ENCODE measurements around the gene OPA1.

The OPA1 gene

GRCh38 chr3:193735850-193736249 is 142.8 kb downstream of the OPA1 start:
- TF ChIP-seq POLR2AphosphoS5 (IDR thresholded peaks at IDR 0.05; ENCODE audit: low read depth, low read length): no peak
- TF ChIP-seq PAX5 (IDR thresholded peaks at IDR 0.05; ENCODE audit: insufficient read depth, low read length, severe bottlenecking): no peak
- no peak for TF ChIP-seq POU2F2 (IDR thresholded peaks at IDR 0.05; ENCODE audit: low read depth, low read length)
- no peak for TF ChIP-seq POLR2A (IDR thresholded peaks at IDR 0.05; ENCODE audit: low read depth, low read length)
- no peak for TF ChIP-seq SPI1 (IDR thresholded peaks at IDR 0.05; ENCODE audit: low read depth, low read length)
- no peak for TF ChIP-seq TAF1 (IDR thresholded peaks at IDR 0.05; ENCODE audit: low read depth, low read length)
- DNase-seq (ENCODE audit: insufficient read length, low spot score): no peak
- FAIRE-seq: no peak

GRCh38 chr3:193736616-193737015 is 143.6 kb downstream of the OPA1 start:
- FAIRE-seq (no peak), DNase-seq (ENCODE audit: insufficient read length, low spot score) (no peak)
- TF ChIP-seq PAX5 (IDR thresholded peaks at IDR 0.05; ENCODE audit: insufficient read depth, low read length, severe bottlenecking): no peak
- TF ChIP-seq TAF1 (IDR thresholded peaks at IDR 0.05; ENCODE audit: low read depth, low read length): no peak
- no peak for TF ChIP-seq POU2F2 (IDR thresholded peaks at IDR 0.05; ENCODE audit: low read depth, low read length)
- TF ChIP-seq SPI1 (IDR thresholded peaks at IDR 0.05; ENCODE audit: low read depth, low read length): no peak
- TF ChIP-seq POLR2A (IDR thresholded peaks at IDR 0.05; ENCODE audit: low read depth, low read length): no peak
- no peak for TF ChIP-seq POLR2AphosphoS5 (IDR thresholded peaks at IDR 0.05; ENCODE audit: low read depth, low read length)

- no peak for DNase-seq (ENCODE audit: insufficient read length, low spot score)
- TF ChIP-seq POU2F2 (IDR thresholded peaks at IDR 0.05; ENCODE audit: low read depth, low read length) (no peak), POLR2A (IDR thresholded peaks at IDR 0.05; ENCODE audit: low read depth, low read length) (no peak), SPI1 (IDR thresholded peaks at IDR 0.05; ENCODE audit: low read depth, low read length) (no peak), TAF1 (IDR thresholded peaks at IDR 0.05; ENCODE audit: low read depth, low read length) (no peak), PAX5 (IDR thresholded peaks at IDR 0.05; ENCODE audit: insufficient read depth, low read length, severe bottlenecking) (no peak), POLR2AphosphoS5 (IDR thresholded peaks at IDR 0.05; ENCODE audit: low read depth, low read length) (no peak)
- FAIRE-seq: no peak
Measured at GRCh38 chr3:193737191-193737751, 144.3 kb downstream of the OPA1 start.

- peak; percentile 79 for FAIRE-seq
- TF ChIP-seq POU2F2 (IDR thresholded peaks at IDR 0.05; ENCODE audit: low read depth, low read length) (no peak), PAX5 (IDR thresholded peaks at IDR 0.05; ENCODE audit: insufficient read depth, low read length, severe bottlenecking) (no peak), POLR2A (IDR thresholded peaks at IDR 0.05; ENCODE audit: low read depth, low read length) (0 out of 2 replicates have a peak, but pooled peaks have one; percentile 34), TAF1 (IDR thresholded peaks at IDR 0.05; ENCODE audit: low read depth, low read length) (peak; percentile 43; the same call in 1 of the 2 replicates), SPI1 (IDR thresholded peaks at IDR 0.05; ENCODE audit: low read depth, low read length) (no peak), POLR2AphosphoS5 (IDR thresholded peaks at IDR 0.05; ENCODE audit: low read depth, low read length) (0 out of 2 replicates have a peak, but pooled peaks have one; percentile 32)
- DNase-seq (ENCODE audit: insufficient read length, low spot score): no peak
Measured at GRCh38 chr3:193742628-193743027, 149.6 kb downstream of the OPA1 start.

- FAIRE-seq: peak; percentile 96
- DNase-seq (ENCODE audit: insufficient read length, low spot score): no peak
- TF ChIP-seq POU2F2 (IDR thresholded peaks at IDR 0.05; ENCODE audit: low read depth, low read length): no peak
- TF ChIP-seq SPI1 (IDR thresholded peaks at IDR 0.05; ENCODE audit: low read depth, low read length): peak; percentile 65
- TF ChIP-seq PAX5 (IDR thresholded peaks at IDR 0.05; ENCODE audit: insufficient read depth, low read length, severe bottlenecking): no peak
- 0 out of 2 replicates have a peak, but pooled peaks have one; percentile 29 for TF ChIP-seq TAF1 (IDR thresholded peaks at IDR 0.05; ENCODE audit: low read depth, low read length)
- TF ChIP-seq POLR2AphosphoS5 (IDR thresholded peaks at IDR 0.05; ENCODE audit: low read depth, low read length): peak; percentile 39; the same call in 1 of the 2 replicates
- TF ChIP-seq POLR2A (IDR thresholded peaks at IDR 0.05; ENCODE audit: low read depth, low read length): peak; percentile 60; the same call in 1 of the 2 replicates
Measured at GRCh38 chr3:193743702-193744047, 150.7 kb downstream of the OPA1 start.

- DNase-seq (ENCODE audit: insufficient read length, low spot score) (no peak), FAIRE-seq (no peak)
- no peak for TF ChIP-seq POLR2AphosphoS5 (IDR thresholded peaks at IDR 0.05; ENCODE audit: low read depth, low read length)
- TF ChIP-seq POLR2A (IDR thresholded peaks at IDR 0.05; ENCODE audit: low read depth, low read length): no peak
- TF ChIP-seq PAX5 (IDR thresholded peaks at IDR 0.05; ENCODE audit: insufficient read depth, low read length, severe bottlenecking): no peak
- no peak for TF ChIP-seq POU2F2 (IDR thresholded peaks at IDR 0.05; ENCODE audit: low read depth, low read length)
- no peak for TF ChIP-seq SPI1 (IDR thresholded peaks at IDR 0.05; ENCODE audit: low read depth, low read length)
- TF ChIP-seq TAF1 (IDR thresholded peaks at IDR 0.05; ENCODE audit: low read depth, low read length): no peak
Measured at GRCh38 chr3:193744048-193744821, 151.2 kb downstream of the OPA1 start.

- FAIRE-seq: no peak
- TF ChIP-seq PAX5 (IDR thresholded peaks at IDR 0.05; ENCODE audit: insufficient read depth, low read length, severe bottlenecking) (no peak), POLR2AphosphoS5 (IDR thresholded peaks at IDR 0.05; ENCODE audit: low read depth, low read length) (no peak), SPI1 (IDR thresholded peaks at IDR 0.05; ENCODE audit: low read depth, low read length) (no peak), TAF1 (IDR thresholded peaks at IDR 0.05; ENCODE audit: low read depth, low read length) (no peak), POU2F2 (IDR thresholded peaks at IDR 0.05; ENCODE audit: low read depth, low read length) (no peak), POLR2A (IDR thresholded peaks at IDR 0.05; ENCODE audit: low read depth, low read length) (no peak)
- DNase-seq (ENCODE audit: insufficient read length, low spot score): no peak
Measured at GRCh38 chr3:193744822-193745684, 152.0 kb downstream of the OPA1 start.

GRCh38 chr3:193746832-193747231 is 153.8 kb downstream of the OPA1 start:
- DNase-seq (ENCODE audit: insufficient read length, low spot score): no peak
- FAIRE-seq: no peak
- TF ChIP-seq POLR2A (IDR thresholded peaks at IDR 0.05; ENCODE audit: low read depth, low read length) (no peak), PAX5 (IDR thresholded peaks at IDR 0.05; ENCODE audit: insufficient read depth, low read length, severe bottlenecking) (no peak), TAF1 (IDR thresholded peaks at IDR 0.05; ENCODE audit: low read depth, low read length) (no peak), POLR2AphosphoS5 (IDR thresholded peaks at IDR 0.05; ENCODE audit: low read depth, low read length) (no peak), SPI1 (IDR thresholded peaks at IDR 0.05; ENCODE audit: low read depth, low read length) (no peak), POU2F2 (IDR thresholded peaks at IDR 0.05; ENCODE audit: low read depth, low read length) (no peak)

Data from GM12891 (cell line).